GM19463 (cell line): ENCODE results near the gene SYCN.
"Not testable (repeated sequence)": the region's sequence is repeated elsewhere in the genome, so short reads cannot be mapped to it uniquely, and the experiment has no call there.

Experiments used
- ATAC-seq: cut with Tn5 transposase; IDR thresholded peaks from one replicate; pipeline ENCODE4 v1.9.1; 2021; ENCODE audit warnings: mild to moderate bottlenecking, moderate library complexity; ENCODE audit not compliant: unreplicated experiment

SYCN gene, protein sequence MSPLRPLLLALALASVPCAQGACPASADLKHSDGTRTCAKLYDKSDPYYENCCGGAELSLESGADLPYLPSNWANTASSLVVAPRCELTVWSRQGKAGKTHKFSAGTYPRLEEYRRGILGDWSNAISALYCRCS

GRCh38 chr19:39203372-39204341 lies at the start of gene SYCN:
SYCN (minus strand) TSS chr19:39204263; CDS start chr19:39204254, 9 bp downstream.
- ATAC-seq = no peak

DNA sequence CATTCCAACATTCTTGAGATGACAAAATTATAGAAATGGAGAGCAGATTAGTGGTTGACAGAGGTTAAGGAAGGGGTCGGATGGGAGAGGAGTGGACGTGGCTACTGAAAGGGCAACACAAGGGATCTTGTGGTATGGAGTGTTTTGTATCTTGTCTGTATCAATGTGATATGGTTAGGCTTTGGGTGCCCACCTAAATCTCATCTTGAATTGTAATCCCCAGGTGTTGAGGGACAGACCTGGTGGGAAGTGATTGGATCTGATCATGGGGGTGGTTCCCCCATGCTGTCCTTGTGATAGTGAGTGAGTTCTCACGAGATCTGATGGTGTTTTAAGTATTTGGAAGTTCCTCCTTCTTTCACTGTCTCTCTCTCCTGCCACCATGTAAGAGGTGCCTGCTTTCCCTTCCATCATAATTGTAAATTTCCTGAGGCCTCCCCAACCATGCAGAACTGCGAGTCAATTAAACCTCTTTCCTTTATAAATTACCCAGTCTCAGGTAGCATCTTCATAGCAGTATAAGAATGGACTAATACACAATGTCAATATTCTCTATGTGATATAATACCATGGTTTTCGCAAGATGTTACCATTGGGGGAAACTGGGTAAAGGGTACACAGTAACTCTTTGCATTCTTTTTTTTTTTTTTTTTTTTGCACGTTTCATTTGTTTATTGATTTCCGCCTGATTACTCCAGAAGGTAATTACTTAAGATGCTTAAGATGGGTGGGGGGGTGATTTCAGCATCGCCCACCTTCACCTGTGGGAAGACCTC lies 49.5 kb upstream of the SYCN start:
- ATAC-seq = no peak

DNA sequence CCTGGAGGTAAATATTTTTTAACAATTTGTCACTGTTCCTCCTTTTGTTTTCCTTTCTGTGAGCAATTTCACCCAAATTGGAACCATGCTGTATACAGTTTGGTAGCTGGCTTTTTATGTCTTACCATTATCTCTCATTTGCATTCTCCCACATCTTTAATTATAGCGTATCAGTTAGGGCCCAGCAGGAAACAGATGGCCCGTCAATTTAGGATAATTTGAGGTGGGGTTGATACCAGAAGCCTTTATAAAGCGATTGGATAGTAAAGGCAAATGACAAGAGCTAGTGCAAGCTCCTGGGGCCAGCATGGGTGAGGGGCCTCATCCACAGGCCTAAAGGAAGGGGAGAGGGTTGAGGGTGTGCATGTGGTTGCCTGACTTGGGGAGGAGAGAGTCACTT lies 48.4 kb upstream of the SYCN start:
- no peak for ATAC-seq

DNA sequence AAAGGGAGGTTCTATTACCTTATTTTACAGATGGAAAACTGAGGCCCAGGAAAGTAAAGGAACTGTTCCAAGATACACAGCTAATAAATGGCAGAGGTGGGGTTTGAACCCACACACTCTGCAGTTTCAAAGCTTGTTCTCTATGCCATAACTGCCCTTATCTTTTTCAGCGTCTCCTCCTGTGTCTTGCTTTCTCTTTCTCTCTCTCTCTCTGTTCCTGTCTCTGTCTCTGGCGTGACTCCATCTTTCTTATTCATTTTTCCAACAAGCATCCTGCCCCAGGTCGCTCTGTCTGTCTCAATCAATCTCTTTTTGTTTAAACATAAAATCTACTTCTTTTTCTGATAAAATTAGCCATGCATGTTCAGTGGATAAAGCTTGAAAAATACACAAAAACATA lies 47.8 kb upstream of the SYCN start:
- no peak for ATAC-seq

DNA sequence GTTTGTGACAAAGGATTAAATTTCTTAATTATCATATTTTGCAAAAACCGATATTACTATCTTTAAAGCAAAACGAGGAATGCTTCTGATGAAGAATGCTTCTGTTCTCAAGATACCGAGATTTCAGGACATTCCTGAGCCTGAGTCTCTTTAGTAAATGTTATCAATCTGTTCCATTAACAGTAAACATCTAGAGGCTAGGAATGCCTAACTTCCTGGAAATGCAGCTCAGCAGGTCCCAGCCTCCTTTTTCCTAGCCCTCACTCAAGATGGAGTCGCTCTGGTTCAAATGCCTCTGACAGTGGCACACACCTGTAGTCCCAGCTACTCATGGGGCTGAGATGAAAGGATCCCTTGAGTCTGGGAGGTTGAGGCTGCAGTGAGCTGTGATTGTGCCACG lies 47.0 kb upstream of the SYCN start:
- ATAC-seq = no peak

DNA sequence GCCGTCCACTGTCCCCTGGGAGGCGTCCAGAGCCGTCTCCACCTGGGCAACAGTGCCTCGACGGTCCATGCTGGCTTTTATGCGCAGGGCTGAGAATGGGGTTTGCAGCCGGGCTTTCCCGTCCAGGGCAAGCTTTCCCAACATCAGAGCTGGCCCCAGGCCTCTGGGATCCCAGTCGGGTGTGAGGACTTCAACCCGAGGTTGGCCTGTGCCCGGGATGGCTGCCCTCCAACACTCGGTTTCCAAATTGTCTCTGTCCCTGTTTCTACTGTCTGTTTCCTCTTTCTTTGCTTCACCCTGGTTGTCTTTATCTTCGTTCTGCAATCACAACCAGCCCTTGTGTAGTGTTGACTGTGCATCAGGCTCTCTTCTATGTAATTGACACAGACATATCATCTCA lies 44.7 kb upstream of the SYCN start, which contains the start of gene IFNL4:
IFNL4 (minus strand) TSS at position 51 of the 400 bp plus-strand sequence.
- ATAC-seq = no peak

DNA sequence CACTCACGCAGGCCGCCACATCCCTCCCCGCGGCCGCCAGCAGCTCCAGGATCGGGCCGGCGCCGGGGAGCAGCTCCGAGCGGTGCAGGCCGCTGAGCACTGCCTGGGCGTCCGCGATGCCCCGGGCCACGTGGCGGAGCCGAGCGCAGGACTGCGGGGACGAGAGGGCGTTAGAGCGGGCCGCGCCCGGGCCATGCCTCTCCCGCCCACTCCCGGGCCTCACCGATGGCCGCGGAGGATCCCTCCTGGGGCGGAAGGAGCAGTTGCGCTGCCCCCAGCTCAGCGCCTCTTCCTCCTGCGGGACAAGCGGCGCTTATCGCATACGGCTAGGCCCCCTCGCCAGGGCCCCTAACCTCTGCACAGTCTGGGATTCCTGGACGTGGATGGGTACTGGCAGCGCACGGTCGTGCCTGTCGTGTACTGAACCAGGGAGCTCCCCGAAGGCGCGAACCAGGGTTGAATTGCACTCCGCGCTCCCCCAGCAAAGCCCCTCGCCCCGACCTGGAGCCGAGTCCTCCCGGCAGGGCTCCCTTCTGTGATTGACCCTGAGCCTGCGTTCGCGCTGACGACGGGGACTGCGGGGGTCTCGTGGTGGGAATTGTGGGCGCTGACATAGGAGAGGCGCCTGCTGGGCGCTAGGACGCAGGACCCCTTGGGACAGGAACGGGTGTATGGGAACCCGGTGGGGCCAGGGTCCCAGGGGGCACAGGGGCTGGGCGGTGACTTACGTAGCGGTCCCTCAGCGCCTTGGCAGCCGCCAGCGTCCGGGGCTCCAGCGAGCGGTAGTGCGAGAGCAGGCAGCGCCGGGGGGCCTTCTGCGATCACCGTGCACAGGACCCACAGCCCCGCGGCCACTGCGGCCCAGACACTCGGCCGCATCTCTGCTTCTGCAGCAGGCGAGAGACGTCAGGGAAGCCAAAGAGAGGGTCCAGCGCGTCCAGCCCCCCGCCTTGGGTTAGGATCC lies 43.9 kb upstream of the SYCN start:
- no peak for ATAC-seq

DNA sequence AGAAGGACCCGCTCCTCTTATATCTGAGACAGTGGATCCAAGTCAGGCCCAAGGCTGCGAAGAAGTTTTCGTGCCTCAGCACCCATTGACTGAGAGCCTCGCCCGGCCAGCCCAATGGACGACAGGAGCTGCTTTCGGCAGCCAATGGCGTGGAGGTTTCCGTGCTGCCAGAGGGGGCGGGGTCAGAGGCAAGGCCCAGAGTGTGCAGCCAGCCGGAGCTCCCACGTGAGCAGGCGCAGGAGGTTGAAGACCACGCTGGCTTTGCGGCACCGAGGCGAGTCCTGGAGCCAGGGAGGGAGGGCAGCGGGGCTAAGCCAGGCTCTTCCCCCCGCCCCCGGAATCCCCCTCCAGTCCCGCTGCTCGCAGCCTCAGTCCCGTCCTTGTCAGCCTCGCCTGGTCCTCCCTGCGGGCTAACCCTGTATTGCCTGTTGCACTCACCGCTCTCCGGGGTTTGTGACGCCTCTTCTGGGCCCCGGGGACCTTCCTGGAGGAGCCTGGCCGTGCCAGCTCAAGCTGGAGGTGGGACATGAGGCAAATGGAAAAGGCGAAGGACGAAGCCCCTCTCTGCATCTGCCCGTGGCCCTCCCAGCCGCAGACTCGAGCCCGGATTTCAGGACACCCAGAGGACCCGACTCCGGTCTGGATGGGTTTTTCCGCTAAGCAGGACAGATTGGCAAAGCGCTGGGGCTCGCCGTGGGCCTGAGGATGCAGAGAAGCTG lies 43.0 kb upstream of the SYCN start:
- ATAC-seq = no peak

DNA sequence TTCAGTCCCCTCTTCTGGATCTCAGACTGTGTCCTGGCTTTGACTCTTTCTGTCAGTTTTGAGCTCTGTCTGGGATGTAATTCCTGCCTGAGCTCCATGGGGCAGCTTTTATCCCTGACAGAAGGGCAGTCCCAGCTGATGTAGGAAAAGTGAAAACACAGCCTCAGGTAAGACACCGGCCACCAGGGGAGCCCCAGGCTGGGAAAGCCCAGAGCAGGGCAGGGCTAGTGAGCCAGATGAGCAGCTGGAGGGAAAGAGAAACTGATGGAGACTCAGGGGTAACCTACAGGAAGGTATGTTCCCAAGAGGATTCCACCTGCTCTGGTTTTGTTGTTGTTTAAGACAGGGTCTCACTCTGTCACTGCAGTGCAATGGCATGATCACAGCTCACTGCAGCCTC lies 41.1 kb upstream of the SYCN start:
- not testable (repeated sequence) for ATAC-seq

GRCh38 chr19:39244410-39245100 lies 40.5 kb upstream of the SYCN start, which contains the start of gene IFNL3:
IFNL3 (minus strand) TSS chr19:39245006; CDS start chr19:39244967, 39 bp downstream.
- not testable (repeated sequence) for ATAC-seq

DNA sequence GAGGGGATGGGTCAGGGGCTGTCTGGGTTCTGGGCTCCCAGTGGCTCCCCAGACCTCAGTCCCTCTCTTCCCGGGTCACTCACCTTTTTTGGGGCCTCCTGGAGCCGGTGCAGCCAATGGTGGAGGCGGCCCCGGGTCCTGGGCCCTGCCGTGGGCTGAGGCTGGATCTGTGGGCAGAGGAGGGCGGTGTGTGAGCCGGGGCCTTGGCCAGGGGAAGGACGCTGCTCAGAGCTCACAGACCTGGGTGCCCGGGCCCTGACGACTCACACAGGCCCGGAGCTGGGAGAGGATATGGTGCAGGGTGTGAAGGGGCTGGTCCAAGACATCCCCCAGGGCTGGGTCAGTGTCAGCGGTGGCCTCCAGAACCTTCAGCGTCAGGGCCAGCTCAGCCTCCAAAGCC lies 39.7 kb upstream of the SYCN start:
- ATAC-seq = not testable (repeated sequence)

GRCh38 chr19:39240421-39240820 lies 36.4 kb upstream of the SYCN start:
- no peak for ATAC-seq

DNA sequence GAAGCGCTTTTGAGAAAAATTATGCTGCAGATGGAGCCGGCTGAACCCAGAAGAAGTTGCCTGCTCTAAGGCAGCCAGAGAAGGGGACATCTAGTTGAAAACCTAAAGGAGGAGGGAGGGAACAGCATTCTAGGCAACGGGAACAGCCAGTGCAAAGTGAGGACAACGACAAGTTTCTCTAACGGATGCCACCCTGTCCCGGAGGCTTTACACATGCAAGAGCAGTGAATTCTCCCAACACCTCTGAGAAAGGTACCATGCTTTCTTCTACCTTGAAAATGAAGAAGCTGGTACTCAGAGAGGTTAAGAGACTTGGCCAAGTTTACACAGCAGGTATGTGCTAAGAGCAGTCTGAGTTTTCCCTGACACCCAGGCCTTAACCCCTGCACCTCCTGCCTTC lies 34.9 kb upstream of the SYCN start:
- ATAC-seq = no peak

DNA sequence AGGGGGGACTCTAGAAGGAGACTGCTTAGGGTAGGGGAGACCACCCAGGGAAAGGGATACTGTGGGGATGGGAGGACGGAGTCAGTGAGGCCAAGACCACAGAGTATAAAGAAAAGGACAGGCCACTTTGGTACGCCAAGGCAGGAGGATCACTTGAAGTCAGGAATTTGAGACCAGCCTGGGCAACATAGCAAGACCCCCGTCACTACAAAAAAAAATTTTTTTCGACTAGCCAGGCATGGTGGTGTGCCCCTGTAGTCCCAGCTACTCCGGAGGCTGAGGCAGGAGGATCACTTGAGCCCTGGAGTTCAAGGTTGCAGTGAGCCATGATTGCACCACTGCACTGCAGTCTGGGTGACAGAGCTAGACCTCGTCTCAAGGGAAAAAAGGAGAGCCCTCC lies 34.1 kb upstream of the SYCN start:
- no peak for ATAC-seq

GRCh38 chr19:39237200-39238184 lies 33.4 kb upstream of the SYCN start:
- ATAC-seq = peak; percentile 68

DNA sequence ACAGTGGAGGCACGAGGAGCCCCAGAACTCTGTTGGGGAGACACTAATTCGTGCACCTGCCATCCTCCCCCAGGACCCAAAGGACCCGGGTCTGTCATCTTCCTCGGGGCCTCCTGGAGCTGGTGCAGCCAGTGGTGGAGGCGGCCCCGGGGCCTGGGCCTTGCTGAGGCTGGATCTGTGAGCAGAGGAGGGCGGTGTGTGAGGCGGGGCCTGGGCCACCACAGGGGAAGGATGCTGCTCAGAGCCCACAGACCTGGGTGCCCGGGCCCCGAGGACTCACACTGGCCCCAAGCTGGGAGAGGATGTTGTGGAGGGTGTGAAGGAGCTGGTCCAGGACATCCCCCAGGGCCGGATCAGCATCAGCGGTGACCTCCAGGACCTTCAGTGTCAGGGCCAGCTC lies 32.5 kb upstream of the SYCN start:
- ATAC-seq = no peak

- no peak for ATAC-seq
These were observed 28.6 kb upstream of the SYCN start for GRCh38 chr19:39232708-39233107.
